Activated B cell treated with CpG ODN at 0.5 μM for 24 hours (primary cell): Measurements from ENCODE around the gene RASA3. TPM values are rescaled to one million over a fixed set of nuclear protein-coding genes. Genes with fewer than 3 reads are reported as not detected.

Source experiments
- ATAC-seq: fragments of 200-7000 bp; cut with Tn5 transposase; one replicate; pipeline ENCODE4 v1.10.0; 2021; ENCODE audit warnings: low read depth, mild to moderate bottlenecking, moderate library complexity
- CTCF ChIA-PET: fragments of 350-600 bp; sonication (Branson Sonifier 250); formaldehyde crosslinking; loops from one replicate; lab custom pipeline; 2021; ENCODE audit warnings: antibody characterized with exemption; lab: Charles Lee
- POLR2A ChIA-PET: fragments of 350-600 bp; sonication (Branson Sonifier 250); formaldehyde crosslinking; loops from one replicate; lab custom pipeline; 2021; ENCODE audit warnings: antibody characterized with exemption; lab: Charles Lee
- DNase-seq: peaks from one replicate; pipeline ENCODE4 v3.0.0; 2022
- H3K27ac Mint-ChIP-seq: one replicate; pipeline ENCODE4 v1.8.0; 2020; ENCODE audit warnings: mixed read lengths
- H3K27me3 Mint-ChIP-seq: one replicate; pipeline ENCODE4 v1.8.0; 2021; ENCODE audit warnings: mixed read lengths
- H3K36me3 Mint-ChIP-seq: one replicate; pipeline ENCODE4 v1.8.0; 2021; ENCODE audit warnings: low read depth, mixed read lengths
- H3K4me1 Mint-ChIP-seq: one replicate; pipeline ENCODE4 v1.8.0; 2021; ENCODE audit warnings: mixed read lengths
- H3K4me3 Mint-ChIP-seq: one replicate; pipeline ENCODE4 v1.8.0; 2020; ENCODE audit warnings: mild to moderate bottlenecking, mixed read lengths
- H3K9me3 Mint-ChIP-seq: one replicate; pipeline ENCODE4 v1.8.0; 2020; ENCODE audit warnings: mixed read lengths
- intact Hi-C: fragments of 100-400 bp; cut with micrococcal nuclease; formaldehyde crosslinking; loops from one replicate; pipeline ENCODE4 v1.15.1; 2024
- total RNA-seq: library from RNA; stranded (reverse); gene quantifications from 2 replicates; pipeline ENCODE4 v1.2.3, GENCODE V29; 2022
- TF ChIP-seq, protein P1 (sequence below): fragments of 200-600 bp; IDR thresholded peaks from one replicate; pipeline ENCODE4 v1.8.0; 2022; ENCODE audit warnings: antibody characterized with exemption, mild to moderate bottlenecking

Gene RASA3
- total RNA-seq, 1 donor from 2014 or later: 20.4 TPM

GRCh38 chr13:113965968-113966884, 166.2 kb downstream of the RASA3 start:
- DNase-seq: no peak
- POLR2A ChIA-PET: no interaction called here

GRCh38 chr13:113965383-113965874, 167.0 kb downstream of the RASA3 start:
- Mint-ChIP-seq H3K4me1 (no peaks in the 10 kb centered on the region), H3K4me3 (no peak overlapping the region), H3K27ac (no peak overlapping the region), H3K27me3 (no peaks in the 10 kb centered on the region), H3K9me3 (peaks cover 2% of the 10 kb centered on the region), H3K36me3 (peaks cover 1% of the 10 kb centered on the region)
- TF ChIP-seq, protein P1, sequence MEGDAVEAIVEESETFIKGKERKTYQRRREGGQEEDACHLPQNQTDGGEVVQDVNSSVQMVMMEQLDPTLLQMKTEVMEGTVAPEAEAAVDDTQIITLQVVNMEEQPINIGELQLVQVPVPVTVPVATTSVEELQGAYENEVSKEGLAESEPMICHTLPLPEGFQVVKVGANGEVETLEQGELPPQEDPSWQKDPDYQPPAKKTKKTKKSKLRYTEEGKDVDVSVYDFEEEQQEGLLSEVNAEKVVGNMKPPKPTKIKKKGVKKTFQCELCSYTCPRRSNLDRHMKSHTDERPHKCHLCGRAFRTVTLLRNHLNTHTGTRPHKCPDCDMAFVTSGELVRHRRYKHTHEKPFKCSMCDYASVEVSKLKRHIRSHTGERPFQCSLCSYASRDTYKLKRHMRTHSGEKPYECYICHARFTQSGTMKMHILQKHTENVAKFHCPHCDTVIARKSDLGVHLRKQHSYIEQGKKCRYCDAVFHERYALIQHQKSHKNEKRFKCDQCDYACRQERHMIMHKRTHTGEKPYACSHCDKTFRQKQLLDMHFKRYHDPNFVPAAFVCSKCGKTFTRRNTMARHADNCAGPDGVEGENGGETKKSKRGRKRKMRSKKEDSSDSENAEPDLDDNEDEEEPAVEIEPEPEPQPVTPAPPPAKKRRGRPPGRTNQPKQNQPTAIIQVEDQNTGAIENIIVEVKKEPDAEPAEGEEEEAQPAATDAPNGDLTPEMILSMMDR: no peak
- CTCF ChIA-PET: no interaction called here
- intact Hi-C loops: no loop called here
- DNase-seq: no peak
- no peak for ATAC-seq
- POLR2A ChIA-PET: no interaction called here

More at GRCh38 chr13:113965968-113966884, 166.2 kb downstream of the RASA3 start:
- intact Hi-C loops: no loop called here
- CTCF ChIA-PET: no interaction called here
- Mint-ChIP-seq H3K27ac (no peak overlapping the region), H3K4me1 (no peaks in the 10 kb centered on the region), H3K4me3 (no peak overlapping the region), H3K27me3 (no peaks in the 10 kb centered on the region), H3K36me3 (no peaks in the 10 kb centered on the region), H3K9me3 (no peaks in the 10 kb centered on the region)
- TF ChIP-seq, protein P1: no peak
- no peak for ATAC-seq

GRCh38 chr13:113964251-113964995, 168.0 kb downstream of the RASA3 start:
- CTCF ChIA-PET: no interaction called here
- TF ChIP-seq, protein P1: no peak
- no peak for ATAC-seq
- H3K27ac Mint-ChIP-seq: no peak overlapping the region
- POLR2A ChIA-PET: no interaction called here
- H3K9me3 Mint-ChIP-seq: peaks cover 4% of the 10 kb centered on the region
- H3K4me3 Mint-ChIP-seq: no peak overlapping the region
- DNase-seq: no peak
- no peaks in the 10 kb centered on the region for H3K4me1 Mint-ChIP-seq
- intact Hi-C loops: no loop called here
- H3K36me3 Mint-ChIP-seq: peaks cover 4% of the 10 kb centered on the region
- no peaks in the 10 kb centered on the region for H3K27me3 Mint-ChIP-seq

- Mint-ChIP-seq H3K9me3 (peaks cover 8% of the 10 kb centered on the region), H3K27me3 (no peaks in the 10 kb centered on the region), H3K4me3 (no peak overlapping the region), H3K36me3 (peaks cover 8% of the 10 kb centered on the region), H3K4me1 (no peaks in the 10 kb centered on the region), H3K27ac (no peak overlapping the region)
- DNase-seq (no peak), ATAC-seq (no peak)
- ChIA-PET POLR2A (no interaction called here), CTCF (no interaction called here)
- TF ChIP-seq, protein P1: no peak
- intact Hi-C loops: no loop called here
Observed at GRCh38 chr13:113963376-113963775, 169.0 kb downstream of the RASA3 start.

GRCh38 chr13:113962975-113963374, 169.4 kb downstream of the RASA3 start:
- intact Hi-C loops: no loop called here
- no peaks in the 10 kb centered on the region for H3K27me3 Mint-ChIP-seq
- H3K4me1 Mint-ChIP-seq: no peaks in the 10 kb centered on the region
- no peak for ATAC-seq
- H3K27ac Mint-ChIP-seq: no peak overlapping the region
- no peak for DNase-seq
- no peak overlapping the region for H3K4me3 Mint-ChIP-seq
- peaks cover 8% of the 10 kb centered on the region for H3K36me3 Mint-ChIP-seq
- TF ChIP-seq, protein P1: no peak
- ChIA-PET POLR2A (no interaction called here), CTCF (no interaction called here)
- peaks cover 8% of the 10 kb centered on the region for H3K9me3 Mint-ChIP-seq
